SK-N-SH (cell line): ENCODE results near the gene CIITA.
"Not testable (repeated sequence)": the region's sequence is repeated elsewhere in the genome, so short reads cannot be mapped to it uniquely, and the experiment has no call there.

ENCODE experiments used
- EZH2phosphoT487 ChIP-seq: fragments of 200-600 bp; sonication (generic); IDR thresholded peaks from 2 replicates; pipeline ENCODE4 v1.6.1; 2017; ENCODE audit warnings: low read depth, mixed run types, mild to moderate bottlenecking, antibody characterized with exemption, moderate library complexity, borderline replicate concordance
- FOXJ3 ChIP-seq: sonication (generic); formaldehyde crosslinking; IDR thresholded peaks from 2 replicates; pipeline ENCODE4 v1.5.1; 2020; ENCODE audit warnings: mild to moderate bottlenecking, missing genetic modification reagents
- FOXM1 ChIP-seq: IDR thresholded peaks from 2 replicates; pipeline ENCODE4 v1.4.0; 2012; ENCODE audit warnings: low read depth, mild to moderate bottlenecking
- GABPA ChIP-seq: IDR thresholded peaks from 2 replicates; pipeline ENCODE4 v1.4.0; 2012; ENCODE audit warnings: low read depth, mild to moderate bottlenecking
- GATA2 ChIP-seq: sonication (generic); formaldehyde crosslinking; IDR thresholded peaks from 2 replicates; pipeline ENCODE4 v1.5.0; 2020; ENCODE audit warnings: mild to moderate bottlenecking, missing genetic modification reagents
- NFIC ChIP-seq: IDR thresholded peaks from 2 replicates; pipeline ENCODE4 v1.4.0; 2012; ENCODE audit warnings: borderline replicate concordance
- POLR2AphosphoS5 ChIP-seq: IDR thresholded peaks from 2 replicates; pipeline ENCODE4 v1.6.1; 2012; ENCODE audit warnings: low read depth, low read length
- RAD21 ChIP-seq: IDR thresholded peaks from 2 replicates; pipeline ENCODE4 v1.6.1; 2012; ENCODE audit warnings: mild to moderate bottlenecking, low read length
- SIN3A ChIP-seq: IDR thresholded peaks from 2 replicates; pipeline ENCODE4 v1.6.1; 2012; ENCODE audit warnings: low read depth, mild to moderate bottlenecking, low read length, moderate library complexity, borderline replicate concordance
- YY1 ChIP-seq: IDR thresholded peaks from 2 replicates; pipeline ENCODE4 v1.4.0; 2012; ENCODE audit warnings: low read depth, mild to moderate bottlenecking
- TF ChIP-seq, protein P1 (sequence below): fragments of 200-600 bp; sonication (generic); IDR thresholded peaks from 2 replicates; pipeline ENCODE4 v1.6.1; 2017; ENCODE audit warnings: antibody characterized with exemption, mild to moderate bottlenecking, moderate library complexity
- TF ChIP-seq, protein P2 (sequence below): IDR thresholded peaks from 2 replicates; pipeline ENCODE4 v1.6.1; 2012; ENCODE audit warnings: mild to moderate bottlenecking, low read depth, low read length, moderate library complexity

DNA sequence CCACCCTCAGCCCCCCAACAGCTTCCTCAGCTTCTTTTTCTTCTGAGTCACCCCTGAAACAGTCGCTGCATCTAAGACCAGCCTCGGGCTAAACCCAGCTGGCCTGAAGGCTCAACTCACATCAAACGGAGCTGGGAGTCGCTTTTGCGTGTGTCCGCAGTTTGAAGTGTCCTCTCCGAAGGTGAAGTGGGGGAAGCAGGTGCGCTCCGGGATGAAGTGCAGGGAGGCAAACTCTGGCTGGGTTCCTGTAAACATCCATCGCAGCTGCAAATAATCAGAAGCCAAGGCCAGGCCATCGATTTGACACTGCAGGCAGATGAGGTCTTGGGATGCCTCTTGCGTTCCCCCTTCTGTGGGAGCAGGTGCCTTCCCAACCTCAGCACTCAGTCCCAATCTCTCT lies 52.1 kb downstream of the CIITA start:
- TF ChIP-seq, protein P1, sequence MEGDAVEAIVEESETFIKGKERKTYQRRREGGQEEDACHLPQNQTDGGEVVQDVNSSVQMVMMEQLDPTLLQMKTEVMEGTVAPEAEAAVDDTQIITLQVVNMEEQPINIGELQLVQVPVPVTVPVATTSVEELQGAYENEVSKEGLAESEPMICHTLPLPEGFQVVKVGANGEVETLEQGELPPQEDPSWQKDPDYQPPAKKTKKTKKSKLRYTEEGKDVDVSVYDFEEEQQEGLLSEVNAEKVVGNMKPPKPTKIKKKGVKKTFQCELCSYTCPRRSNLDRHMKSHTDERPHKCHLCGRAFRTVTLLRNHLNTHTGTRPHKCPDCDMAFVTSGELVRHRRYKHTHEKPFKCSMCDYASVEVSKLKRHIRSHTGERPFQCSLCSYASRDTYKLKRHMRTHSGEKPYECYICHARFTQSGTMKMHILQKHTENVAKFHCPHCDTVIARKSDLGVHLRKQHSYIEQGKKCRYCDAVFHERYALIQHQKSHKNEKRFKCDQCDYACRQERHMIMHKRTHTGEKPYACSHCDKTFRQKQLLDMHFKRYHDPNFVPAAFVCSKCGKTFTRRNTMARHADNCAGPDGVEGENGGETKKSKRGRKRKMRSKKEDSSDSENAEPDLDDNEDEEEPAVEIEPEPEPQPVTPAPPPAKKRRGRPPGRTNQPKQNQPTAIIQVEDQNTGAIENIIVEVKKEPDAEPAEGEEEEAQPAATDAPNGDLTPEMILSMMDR = not testable (repeated sequence)
- not testable (repeated sequence) for TF ChIP-seq FOXM1; FOXJ3 (CRISPR knock-in tag); RAD21; GATA2; POLR2AphosphoS5; GABPA; YY1; NFIC; SIN3A; EZH2phosphoT487
- TF ChIP-seq, protein P2, sequence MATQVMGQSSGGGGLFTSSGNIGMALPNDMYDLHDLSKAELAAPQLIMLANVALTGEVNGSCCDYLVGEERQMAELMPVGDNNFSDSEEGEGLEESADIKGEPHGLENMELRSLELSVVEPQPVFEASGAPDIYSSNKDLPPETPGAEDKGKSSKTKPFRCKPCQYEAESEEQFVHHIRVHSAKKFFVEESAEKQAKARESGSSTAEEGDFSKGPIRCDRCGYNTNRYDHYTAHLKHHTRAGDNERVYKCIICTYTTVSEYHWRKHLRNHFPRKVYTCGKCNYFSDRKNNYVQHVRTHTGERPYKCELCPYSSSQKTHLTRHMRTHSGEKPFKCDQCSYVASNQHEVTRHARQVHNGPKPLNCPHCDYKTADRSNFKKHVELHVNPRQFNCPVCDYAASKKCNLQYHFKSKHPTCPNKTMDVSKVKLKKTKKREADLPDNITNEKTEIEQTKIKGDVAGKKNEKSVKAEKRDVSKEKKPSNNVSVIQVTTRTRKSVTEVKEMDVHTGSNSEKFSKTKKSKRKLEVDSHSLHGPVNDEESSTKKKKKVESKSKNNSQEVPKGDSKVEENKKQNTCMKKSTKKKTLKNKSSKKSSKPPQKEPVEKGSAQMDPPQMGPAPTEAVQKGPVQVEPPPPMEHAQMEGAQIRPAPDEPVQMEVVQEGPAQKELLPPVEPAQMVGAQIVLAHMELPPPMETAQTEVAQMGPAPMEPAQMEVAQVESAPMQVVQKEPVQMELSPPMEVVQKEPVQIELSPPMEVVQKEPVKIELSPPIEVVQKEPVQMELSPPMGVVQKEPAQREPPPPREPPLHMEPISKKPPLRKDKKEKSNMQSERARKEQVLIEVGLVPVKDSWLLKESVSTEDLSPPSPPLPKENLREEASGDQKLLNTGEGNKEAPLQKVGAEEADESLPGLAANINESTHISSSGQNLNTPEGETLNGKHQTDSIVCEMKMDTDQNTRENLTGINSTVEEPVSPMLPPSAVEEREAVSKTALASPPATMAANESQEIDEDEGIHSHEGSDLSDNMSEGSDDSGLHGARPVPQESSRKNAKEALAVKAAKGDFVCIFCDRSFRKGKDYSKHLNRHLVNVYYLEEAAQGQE = not testable (repeated sequence)
